A549 (cell line): ENCODE data around the gene ITGB2. TPM values are rescaled to one million over a fixed set of nuclear protein-coding genes. Genes with fewer than 3 reads are reported as not detected.

Experiments used
- ATAC-seq, 2 experiments: fragments of 200-7000 bp in 1 of 2; fragments of >200 bp in 1 of 2; cut with Nextera tagmentation in 1 of 2; cut with Tn5 transposase in 1 of 2; 3 replicates each; pipeline versions ENCODE4 v1.8.0 to v1.9.1; 2018 to 2020; ENCODE audit warnings: mild to moderate bottlenecking in 1 of 2, moderate library complexity in 1 of 2
- CTCF ChIA-PET: fragments of 300-600 bp; sonication (Branson Sonifier 250); formaldehyde crosslinking; extraction: SDS; loops from one replicate; lab custom pipeline; 2021; ENCODE audit warnings: antibody characterized with exemption, inconsistent platforms; lab: Yijun Ruan, JAX
- POLR2A ChIA-PET: fragments of 350-600 bp; formaldehyde crosslinking; extraction: SDS; loops from one replicate; lab custom pipeline; 2021; ENCODE audit warnings: antibody characterized with exemption, inconsistent platforms; lab: Yijun Ruan, JAX
- DNase-seq, 2 experiments: peaks; one replicate each; pipeline versions ENCODE4 v3.0.0 to v3.0.0-alpha.2; 2011 to 2016; ENCODE audit warnings: low read depth in 1 of 2, low spot score in 1 of 2
- FAIRE-seq: peaks from 2 replicates; lab custom pipeline; 2011; peaks lifted over from hg19 to GRCh38; lab: Jason Lieb, UNC
- H3K27ac ChIP-seq, 2 experiments: fragments of >200 bp; sonication (Bioruptor Twin); formaldehyde crosslinking; 3 replicates each; pipeline ENCODE4 v1.5.1; 2016 to 2017
- H3K4me1 ChIP-seq: fragments of >200 bp; sonication (Bioruptor Twin); formaldehyde crosslinking; 3 replicates; pipeline ENCODE4 v1.6.1; 2016
- H3K4me2 ChIP-seq: fragments of >200 bp; sonication (Bioruptor Twin); formaldehyde crosslinking; 3 replicates; pipeline ENCODE4 v1.6.1; 2016
- H3K4me3 ChIP-seq: fragments of >200 bp; sonication (Bioruptor Twin); formaldehyde crosslinking; 3 replicates; pipeline ENCODE4 v1.5.1; 2016
- H3K9me3 ChIP-seq: fragments of >200 bp; sonication (Bioruptor Twin); formaldehyde crosslinking; 3 replicates; pipeline ENCODE4 v1.6.1; 2016
- CHD4 ChIP-seq: fragments of 200-600 bp; sonication (generic); IDR thresholded peaks from 2 replicates; pipeline ENCODE4 v1.6.1; 2016; ENCODE audit warnings: antibody characterized with exemption, mild to moderate bottlenecking, borderline replicate concordance
- EP300 ChIP-seq, 2 experiments: fragments of >200 bp; sonication (Bioruptor Twin); formaldehyde crosslinking; IDR thresholded peaks; 2 replicates in 1 of 2; 3 replicates in 1 of 2; pipeline ENCODE4 v1.6.1; 2016 to 2017
- FOSL2 ChIP-seq, 2 experiments: fragments of 450-650 bp in 1 of 2; fragments of >200 bp in 1 of 2; sonication (Bioruptor Twin) in 1 of 2; formaldehyde crosslinking; IDR thresholded peaks; 2 replicates each; pipeline versions ENCODE4 v1.5.0 to v1.6.1; 2016 to 2020; ENCODE audit warnings: mild to moderate bottlenecking in 1 of 2, moderate library complexity in 1 of 2
- HDAC2 ChIP-seq: fragments of 200-600 bp; sonication (generic); IDR thresholded peaks from 2 replicates; pipeline ENCODE4 v1.6.1; 2016
- HOXA7 ChIP-seq: fragments of 250-450 bp; sonication (Bioruptor Pico); IDR thresholded peaks from 2 replicates; pipeline ENCODE4 v1.5.0; 2020; ENCODE audit warnings: mild to moderate bottlenecking, moderate library complexity
- HOXB13 ChIP-seq: fragments of 250-450 bp; sonication (Bioruptor Pico); IDR thresholded peaks from 2 replicates; pipeline ENCODE4 v1.5.0; 2020; ENCODE audit warnings: low read depth, mild to moderate bottlenecking, moderate library complexity
- JUNB ChIP-seq: fragments of >200 bp; sonication (Bioruptor Twin); formaldehyde crosslinking; IDR thresholded peaks from 2 replicates; pipeline ENCODE4 v1.6.1; 2016
- MAZ ChIP-seq: fragments of 150-350 bp; IDR thresholded peaks from 2 replicates; pipeline ENCODE4 v1.6.1; 2014; ENCODE audit warnings: antibody characterized with exemption, low read depth, low read length, borderline replicate concordance
- MYC ChIP-seq: IDR thresholded peaks from 2 replicates; pipeline ENCODE4 v1.6.1; 2012; ENCODE audit warnings: mild to moderate bottlenecking, inconsistent platforms, low read length, improper control_type of control experiment, borderline replicate concordance
- NR3C1 ChIP-seq: fragments of >200 bp; sonication (Bioruptor Twin); formaldehyde crosslinking; IDR thresholded peaks from 3 replicates; pipeline ENCODE4 v1.6.1; 2017
- RARB ChIP-seq: fragments of 250-450 bp; sonication (Bioruptor Pico); IDR thresholded peaks from 2 replicates; pipeline ENCODE4 v1.8.0; 2021; ENCODE audit warnings: mild to moderate bottlenecking, moderate library complexity
- RNF2 ChIP-seq: fragments of 200-600 bp; sonication (generic); IDR thresholded peaks from 2 replicates; pipeline ENCODE4 v1.6.1; 2016; ENCODE audit warnings: low read depth, mild to moderate bottlenecking, antibody characterized with exemption, moderate library complexity, borderline replicate concordance
- SMC3 ChIP-seq: fragments of >200 bp; sonication (Bioruptor Twin); formaldehyde crosslinking; IDR thresholded peaks from 3 replicates; pipeline ENCODE4 v1.6.1; 2018; ENCODE audit warnings: inconsistent platforms
- TP53 ChIP-seq: fragments of 250-450 bp; sonication (Bioruptor Pico); IDR thresholded peaks from 2 replicates; pipeline ENCODE4 v1.5.0; 2021; ENCODE audit warnings: mild to moderate bottlenecking, moderate library complexity
- ZSCAN20 ChIP-seq: fragments of 250-450 bp; sonication (Bioruptor Pico); IDR thresholded peaks from 2 replicates; pipeline ENCODE4 v1.8.0; 2022; ENCODE audit warnings: mild to moderate bottlenecking, moderate library complexity
- WGBS: methylation state at CpG from one replicate; pipeline ENCODE4 v1.1.6; 2017; ENCODE audit errors: missing lambda C conversion rate; 5-methylcytosine and 5-hydroxymethylcytosine counted together
- polyA plus RNA-seq, 4 experiments: library from polyadenylated mRNA; depleted of rRNA in 3 of 4; stranded (reverse); fragments of >200 nt; fragmentation: RNase III in 1 of 4; extraction: RNeasy Plus Mini Kit Qiagen cat#74134 plus additional on column Dnase treatment in 1 of 4; gene quantifications; 2 replicates in 3 of 4; 3 replicates in 1 of 4; pipeline ENCODE4 v1.2.3, GENCODE V29; 2011 to 2017
- TF ChIP-seq, protein P1 (sequence below): fragments of >200 bp; sonication (Bioruptor Twin); formaldehyde crosslinking; IDR thresholded peaks from 2 replicates; pipeline ENCODE4 v1.6.1; 2016
- TF ChIP-seq, protein P2 (sequence below): fragments of 200-600 bp; sonication (generic); IDR thresholded peaks from 2 replicates; pipeline ENCODE4 v1.6.1; 2016; ENCODE audit warnings: antibody characterized with exemption, mild to moderate bottlenecking, moderate library complexity
- TF ChIP-seq, protein P3 (sequence below): fragments of 450-650 bp; IDR thresholded peaks from 2 replicates; pipeline ENCODE4 v1.6.1; 2014; ENCODE audit warnings: antibody characterized with exemption
- TF ChIP-seq, protein P4 (sequence below): fragments of >200 bp; sonication (Bioruptor Twin); formaldehyde crosslinking; IDR thresholded peaks from 3 replicates; pipeline ENCODE4 v1.5.1; 2016
- TF ChIP-seq, protein P5 (sequence below): IDR thresholded peaks from 2 replicates; pipeline ENCODE4 v1.6.1; 2012

The ITGB2 gene
- polyA plus RNA-seq, 2 of the 4 experiments (the other 2 are of a cell fraction): 0.46 to 0.59 TPM

GRCh38 chr21:44847261-44848056, 73.2 kb downstream of the ITGB2 start:
- Histone ChIP-seq H3K4me3 (no peak overlapping the region), H3K9me3 (no peaks in the 10 kb centered on the region), H3K4me2 (no peak overlapping the region), H3K4me1 (peaks cover 12% of the 10 kb centered on the region), H3K27ac (no peak overlapping the region)
- FAIRE-seq (no peak), DNase-seq (no peak), ATAC-seq (no peak)
- no peak for TF ChIP-seq HOXB13 (CRISPR knock-in tag)
- no peak for TF ChIP-seq EP300 (IDR thresholded peaks at IDR 0.05)
- TF ChIP-seq FOSL2 (IDR thresholded peaks at IDR 0.05): no peak
- no peak for TF ChIP-seq FOSL2 (CRISPR knock-in tag; IDR thresholded peaks at IDR 0.05)
- TF ChIP-seq RNF2: no peak
- TF ChIP-seq, protein P1, sequence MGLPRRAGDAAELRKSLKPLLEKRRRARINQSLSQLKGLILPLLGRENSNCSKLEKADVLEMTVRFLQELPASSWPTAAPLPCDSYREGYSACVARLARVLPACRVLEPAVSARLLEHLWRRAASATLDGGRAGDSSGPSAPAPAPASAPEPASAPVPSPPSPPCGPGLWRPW: no peak
- TF ChIP-seq CHD4: no peak
- TF ChIP-seq, protein P2, sequence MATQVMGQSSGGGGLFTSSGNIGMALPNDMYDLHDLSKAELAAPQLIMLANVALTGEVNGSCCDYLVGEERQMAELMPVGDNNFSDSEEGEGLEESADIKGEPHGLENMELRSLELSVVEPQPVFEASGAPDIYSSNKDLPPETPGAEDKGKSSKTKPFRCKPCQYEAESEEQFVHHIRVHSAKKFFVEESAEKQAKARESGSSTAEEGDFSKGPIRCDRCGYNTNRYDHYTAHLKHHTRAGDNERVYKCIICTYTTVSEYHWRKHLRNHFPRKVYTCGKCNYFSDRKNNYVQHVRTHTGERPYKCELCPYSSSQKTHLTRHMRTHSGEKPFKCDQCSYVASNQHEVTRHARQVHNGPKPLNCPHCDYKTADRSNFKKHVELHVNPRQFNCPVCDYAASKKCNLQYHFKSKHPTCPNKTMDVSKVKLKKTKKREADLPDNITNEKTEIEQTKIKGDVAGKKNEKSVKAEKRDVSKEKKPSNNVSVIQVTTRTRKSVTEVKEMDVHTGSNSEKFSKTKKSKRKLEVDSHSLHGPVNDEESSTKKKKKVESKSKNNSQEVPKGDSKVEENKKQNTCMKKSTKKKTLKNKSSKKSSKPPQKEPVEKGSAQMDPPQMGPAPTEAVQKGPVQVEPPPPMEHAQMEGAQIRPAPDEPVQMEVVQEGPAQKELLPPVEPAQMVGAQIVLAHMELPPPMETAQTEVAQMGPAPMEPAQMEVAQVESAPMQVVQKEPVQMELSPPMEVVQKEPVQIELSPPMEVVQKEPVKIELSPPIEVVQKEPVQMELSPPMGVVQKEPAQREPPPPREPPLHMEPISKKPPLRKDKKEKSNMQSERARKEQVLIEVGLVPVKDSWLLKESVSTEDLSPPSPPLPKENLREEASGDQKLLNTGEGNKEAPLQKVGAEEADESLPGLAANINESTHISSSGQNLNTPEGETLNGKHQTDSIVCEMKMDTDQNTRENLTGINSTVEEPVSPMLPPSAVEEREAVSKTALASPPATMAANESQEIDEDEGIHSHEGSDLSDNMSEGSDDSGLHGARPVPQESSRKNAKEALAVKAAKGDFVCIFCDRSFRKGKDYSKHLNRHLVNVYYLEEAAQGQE: no peak
- TF ChIP-seq, protein P3, sequence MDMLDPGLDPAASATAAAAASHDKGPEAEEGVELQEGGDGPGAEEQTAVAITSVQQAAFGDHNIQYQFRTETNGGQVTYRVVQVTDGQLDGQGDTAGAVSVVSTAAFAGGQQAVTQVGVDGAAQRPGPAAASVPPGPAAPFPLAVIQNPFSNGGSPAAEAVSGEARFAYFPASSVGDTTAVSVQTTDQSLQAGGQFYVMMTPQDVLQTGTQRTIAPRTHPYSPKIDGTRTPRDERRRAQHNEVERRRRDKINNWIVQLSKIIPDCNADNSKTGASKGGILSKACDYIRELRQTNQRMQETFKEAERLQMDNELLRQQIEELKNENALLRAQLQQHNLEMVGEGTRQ: no peak
- TF ChIP-seq JUNB: no peak
- TF ChIP-seq ZSCAN20 (CRISPR knock-in tag): no peak
- no peak for TF ChIP-seq SMC3
- TF ChIP-seq, protein P4, sequence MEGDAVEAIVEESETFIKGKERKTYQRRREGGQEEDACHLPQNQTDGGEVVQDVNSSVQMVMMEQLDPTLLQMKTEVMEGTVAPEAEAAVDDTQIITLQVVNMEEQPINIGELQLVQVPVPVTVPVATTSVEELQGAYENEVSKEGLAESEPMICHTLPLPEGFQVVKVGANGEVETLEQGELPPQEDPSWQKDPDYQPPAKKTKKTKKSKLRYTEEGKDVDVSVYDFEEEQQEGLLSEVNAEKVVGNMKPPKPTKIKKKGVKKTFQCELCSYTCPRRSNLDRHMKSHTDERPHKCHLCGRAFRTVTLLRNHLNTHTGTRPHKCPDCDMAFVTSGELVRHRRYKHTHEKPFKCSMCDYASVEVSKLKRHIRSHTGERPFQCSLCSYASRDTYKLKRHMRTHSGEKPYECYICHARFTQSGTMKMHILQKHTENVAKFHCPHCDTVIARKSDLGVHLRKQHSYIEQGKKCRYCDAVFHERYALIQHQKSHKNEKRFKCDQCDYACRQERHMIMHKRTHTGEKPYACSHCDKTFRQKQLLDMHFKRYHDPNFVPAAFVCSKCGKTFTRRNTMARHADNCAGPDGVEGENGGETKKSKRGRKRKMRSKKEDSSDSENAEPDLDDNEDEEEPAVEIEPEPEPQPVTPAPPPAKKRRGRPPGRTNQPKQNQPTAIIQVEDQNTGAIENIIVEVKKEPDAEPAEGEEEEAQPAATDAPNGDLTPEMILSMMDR: no peak
- TF ChIP-seq TP53: no peak
- no peak for TF ChIP-seq HOXA7
- no peak for TF ChIP-seq MAZ
- no peak for TF ChIP-seq MYC
- TF ChIP-seq NR3C1: no peak
- no peak for TF ChIP-seq HDAC2
- TF ChIP-seq RARB (CRISPR knock-in tag): no peak
- TF ChIP-seq, protein P5, sequence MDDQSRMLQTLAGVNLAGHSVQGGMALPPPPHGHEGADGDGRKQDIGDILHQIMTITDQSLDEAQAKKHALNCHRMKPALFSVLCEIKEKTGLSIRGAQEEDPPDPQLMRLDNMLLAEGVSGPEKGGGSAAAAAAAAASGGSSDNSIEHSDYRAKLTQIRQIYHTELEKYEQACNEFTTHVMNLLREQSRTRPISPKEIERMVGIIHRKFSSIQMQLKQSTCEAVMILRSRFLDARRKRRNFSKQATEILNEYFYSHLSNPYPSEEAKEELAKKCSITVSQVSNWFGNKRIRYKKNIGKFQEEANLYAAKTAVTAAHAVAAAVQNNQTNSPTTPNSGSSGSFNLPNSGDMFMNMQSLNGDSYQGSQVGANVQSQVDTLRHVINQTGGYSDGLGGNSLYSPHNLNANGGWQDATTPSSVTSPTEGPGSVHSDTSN: no peak
- CTCF ChIA-PET: interaction anchor here (1.1 to 1.8 kb wide), 3 partner anchors 45 to 80 kb away, joined by 3 to 4 read pairs (median 4); no protein-coding TSS in a partner anchor
- WGBS: 95% methylated on average over 13 of the region's 24 CpGs
- POLR2A ChIA-PET: no interaction called here
